ENCODE measurements around the gene ANO1. TPM values are rescaled to one million over a fixed set of nuclear protein-coding genes. Genes with fewer than 3 reads are reported as not detected.
A peak's percentile ranks its signal among the peaks of the same experiment; 100 is the strongest.

The ANO1 gene
- total and polyA plus RNA-seq, 2 of the 8 experiments (the other 6 are each of a cell fraction or from before 2014, with no cell fraction given) = 4.7 to 5.0 TPM

DNA sequence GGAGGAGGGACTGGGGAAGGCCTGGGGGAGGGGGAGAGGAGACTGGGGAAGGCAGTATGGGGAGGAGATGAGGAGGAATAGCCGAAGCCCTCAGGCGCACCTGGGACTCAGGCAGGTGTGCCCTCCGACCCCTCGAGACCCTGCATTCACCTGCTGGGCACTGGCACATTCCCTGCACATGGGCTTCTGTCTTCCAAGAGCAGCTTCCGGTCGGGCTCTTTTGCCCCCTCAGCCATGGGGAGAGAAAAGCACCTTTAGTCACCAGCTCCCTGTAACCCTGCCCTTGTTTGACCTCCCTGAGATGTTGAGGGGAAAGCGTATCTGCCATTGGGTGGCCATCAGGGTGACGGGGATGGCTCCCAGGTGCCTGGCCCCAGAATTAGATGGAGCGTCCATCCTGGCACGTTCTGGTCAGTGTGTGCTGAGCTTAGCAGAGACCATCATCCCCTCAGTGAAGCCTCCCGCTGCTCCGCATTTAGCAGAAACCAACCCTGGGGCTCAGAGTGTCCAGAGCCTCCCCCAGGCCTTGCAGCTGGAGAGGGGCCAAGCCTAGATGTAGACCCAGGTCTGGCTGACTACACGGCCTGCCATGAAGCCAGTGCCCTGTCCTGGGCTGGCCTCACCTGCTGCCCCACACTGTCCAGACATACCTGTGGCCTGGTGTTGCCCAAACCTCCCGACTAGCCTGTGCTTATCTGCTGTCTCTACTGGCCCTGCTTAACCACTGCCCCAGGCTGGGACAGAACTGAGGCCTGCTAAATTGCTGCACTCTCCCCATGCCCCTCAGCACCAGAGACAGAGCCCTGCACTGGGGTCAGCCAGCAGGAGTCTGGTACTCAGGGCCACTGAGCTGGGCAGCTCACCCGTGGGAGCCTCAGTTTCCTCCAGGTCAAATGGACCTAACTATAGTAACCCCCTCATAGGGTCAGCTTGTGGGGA lies 6.2 kb downstream of the ANO1 start:
- Histone ChIP-seq H3K4me2 (ENCODE audit: insufficient read depth in 1 of 2, low read depth in 2 of 2, low read length in 2 of 2) (no peak overlapping the region), H3K18ac (ENCODE audit: extremely low read depth, low read length) (no peak overlapping the region), H2BK20ac (ENCODE audit: low read length) (no peak overlapping the region), H4K5ac (ENCODE audit: insufficient read length, low read depth, low read length) (no peak overlapping the region), H3K4me1 (replicated peaks in 1 of 4; ENCODE audit: control insufficient read depth in 3 of 4, insufficient read depth in 4 of 4, low read length in 3 of 4) (peaks cover 0 to 6% (median 4%) of the 10 kb centered on the region in 4 experiments; a peak in 6 of 7 replicates), H3K27me3 (replicated peaks in 1 of 4; ENCODE audit: control insufficient read depth in 3 of 4, extremely low read depth in 1 of 4, insufficient read depth in 3 of 4, low read length in 3 of 4) (peaks cover 2 to 17% (median 14%) of the 10 kb centered on the region in 4 experiments), H3K14ac (ENCODE audit: insufficient read length) (no peak overlapping the region), H3K36me3 (ENCODE audit: control insufficient read depth in 2 of 4, insufficient read depth in 4 of 4, low read length in 3 of 4) (no peaks in the 10 kb centered on the region), H3K79me1 (ENCODE audit: low read depth, low read length) (no peaks in the 10 kb centered on the region), H3K4ac (replicated peaks; ENCODE audit: insufficient read length, low read depth, low read length) (peak overlapping the region; percentile 69), H3K23me2 (ENCODE audit: low read depth, low read length) (no peaks in the 10 kb centered on the region), H3K56ac (replicated peaks; ENCODE audit: insufficient read length, low read depth, low read length) (no peak overlapping the region), H4K91ac (replicated peaks; ENCODE audit: insufficient read length, low read length) (no peak overlapping the region), H2AK5ac (ENCODE audit: low read depth, low read length) (peak overlapping the region; percentile 13; the same call in 1 of the 2 replicates), H3K9ac (replicated peaks in 1 of 4; ENCODE audit: extremely low read depth in 1 of 4, low read depth in 3 of 4, low read length in 3 of 4) (no peak overlapping the region), H2BK12ac (ENCODE audit: low read depth, low read length) (peak overlapping the region; percentile 55; the same call in 1 of the 2 replicates), H2BK5ac (ENCODE audit: low read depth, low read length) (no peak overlapping the region), H4K8ac (ENCODE audit: extremely low read depth, insufficient read depth, low read length) (peak overlapping the region; percentile 35), H4K20me1 (replicated peaks in 1 of 2; ENCODE audit: control insufficient read depth in 1 of 2, insufficient read depth in 2 of 2, low read length in 2 of 2) (no peaks in the 10 kb centered on the region), H3K4me3 (ENCODE audit: extremely low read depth in 1 of 4, insufficient read depth in 2 of 4, low read depth in 3 of 4, low read length in 4 of 4) (no peak overlapping the region), H3K9me3 (ENCODE audit: insufficient read depth in 2 of 2, low read depth in 1 of 2, low read length in 1 of 2) (no peaks in the 10 kb centered on the region), H2AFZ (ENCODE audit: low read length) (no peak overlapping the region), H3K79me2 (ENCODE audit: control insufficient read depth in 1 of 2, insufficient read depth in 2 of 2, low read length in 2 of 2) (no peaks in the 10 kb centered on the region), H3K23ac (ENCODE audit: insufficient read length) (no peak overlapping the region), H2BK120ac (replicated peaks; ENCODE audit: low read depth, low read length) (no peak overlapping the region), H3K27ac (ENCODE audit: low read depth, low read length) (no peak overlapping the region), H2BK15ac (ENCODE audit: low read length) (peak overlapping the region; percentile 72; the same call in 1 of the 2 replicates)
- ChIA-PET POLR2A (ENCODE audit: partially characterized antibody) (interaction anchor here (0.9 to 1.0 kb wide), 2 partner anchors 11 to 57 kb away, joined by 3 read pairs; no protein-coding TSS in a partner anchor), CTCF (ENCODE audit: partially characterized antibody) (interaction anchor here (0.7 to 3.7 kb wide), 12 partner anchors 11 to 152 kb away, joined by 3 to 48 read pairs (median 3); no protein-coding TSS in a partner anchor)
- FAIRE-seq (no peak), DNase-seq (ENCODE audit: low read depth in 1 of 2, low spot score in 2 of 2) (no peak)
- 93% methylated on average over 11 of the region's 15 CpGs; no CpG with 5 or more reads in 1 of the 2 experiments for WGBS, 2 experiments (ENCODE audit: extremely low coverage in 1 of 2, insufficient coverage in 1 of 2, insufficient read length in 1 of 2, insufficient replicate concordance in 2 of 2, low coverage in 1 of 2, low lambda C conversion rate in 2 of 2, missing lambda C conversion rate in 1 of 2)
- no peak for TF ChIP-seq KDM1A (IDR thresholded peaks at IDR 0.05; ENCODE audit: borderline replicate concordance, low read length)
- no peak for TF ChIP-seq SUZ12 (IDR thresholded peaks at IDR 0.05; ENCODE audit: low read length)
- TF ChIP-seq BRCA1 (IDR thresholded peaks at IDR 0.05; ENCODE audit: low read depth, low read length) = no peak
- TF ChIP-seq KDM4A (IDR thresholded peaks at IDR 0.05; ENCODE audit: low read depth, low read length, severe bottlenecking) = no peak
- no peak for TF ChIP-seq TEAD4 (IDR thresholded peaks at IDR 0.05; ENCODE audit: low read depth, low read length)
- TF ChIP-seq TCF12 (IDR thresholded peaks at IDR 0.05; ENCODE audit: low read depth, low read length) = no peak
- TF ChIP-seq EZH2 (IDR thresholded peaks at IDR 0.05; ENCODE audit: low read depth, low read length, severe bottlenecking) = no peak
- no peak for TF ChIP-seq SP1 (IDR thresholded peaks at IDR 0.05; ENCODE audit: low read depth, low read length)
- TF ChIP-seq CBX5 (IDR thresholded peaks at IDR 0.05; ENCODE audit: low read depth, low read length) = no peak
- no peak for TF ChIP-seq RBBP5 (IDR thresholded peaks at IDR 0.05; ENCODE audit: borderline replicate concordance, low read depth, low read length)
- no peak for TF ChIP-seq HDAC6 (IDR thresholded peaks at IDR 0.05; ENCODE audit: low read depth, low read length)
- TF ChIP-seq PHF8 (conservative IDR thresholded peaks at IDR 0.05; ENCODE audit: low read depth, low read length) = no peak
